IPS-18c (cell line): ENCODE data around the gene BCL7C.
"Not testable (repeated sequence)": the region's sequence is repeated elsewhere in the genome, so short reads cannot be mapped to it uniquely, and the experiment has no call there.

ENCODE experiments used
- H3K4me3 ChIP-seq: 2 replicates; pipeline ENCODE4 v1.7.0; 2013; ENCODE audit warnings: low read depth, mild to moderate bottlenecking, low read length, moderate library complexity; ENCODE audit not compliant: insufficient read depth
- H3K9me3 ChIP-seq: one replicate; pipeline ENCODE4 v1.6.1; 2013; ENCODE audit warnings: mild to moderate bottlenecking, low read length, moderate library complexity; ENCODE audit not compliant: control insufficient read depth, insufficient read depth

Gene BCL7C

DNA sequence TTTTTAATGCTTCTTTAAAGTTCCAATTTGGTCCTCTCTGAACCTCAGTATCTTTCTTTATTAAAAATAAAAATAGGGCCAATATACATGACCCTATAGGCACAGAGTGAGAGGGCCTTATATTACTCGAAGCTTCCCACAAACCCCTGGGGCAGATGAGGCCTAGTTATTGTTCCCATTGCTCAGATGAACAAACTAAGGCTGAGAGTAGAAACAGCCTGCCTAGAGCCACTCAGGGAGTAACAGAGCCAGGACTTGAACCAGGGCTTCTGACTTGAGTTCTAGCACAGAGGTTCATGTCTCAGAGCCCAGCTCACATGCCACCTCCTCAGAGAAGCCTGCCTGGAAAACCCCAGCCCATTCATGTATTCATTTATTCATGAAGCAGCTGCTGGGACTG, 7.7 kb downstream of the BCL7C start:
- Histone ChIP-seq H3K4me3 (no peak overlapping the region), H3K9me3 (no peaks in the 10 kb centered on the region)

- Histone ChIP-seq H3K9me3 (no peaks in the 10 kb centered on the region), H3K4me3 (no peak overlapping the region)
Observed at GRCh38 chr16:30885196-30885595, 8.7 kb downstream of the BCL7C start.

DNA sequence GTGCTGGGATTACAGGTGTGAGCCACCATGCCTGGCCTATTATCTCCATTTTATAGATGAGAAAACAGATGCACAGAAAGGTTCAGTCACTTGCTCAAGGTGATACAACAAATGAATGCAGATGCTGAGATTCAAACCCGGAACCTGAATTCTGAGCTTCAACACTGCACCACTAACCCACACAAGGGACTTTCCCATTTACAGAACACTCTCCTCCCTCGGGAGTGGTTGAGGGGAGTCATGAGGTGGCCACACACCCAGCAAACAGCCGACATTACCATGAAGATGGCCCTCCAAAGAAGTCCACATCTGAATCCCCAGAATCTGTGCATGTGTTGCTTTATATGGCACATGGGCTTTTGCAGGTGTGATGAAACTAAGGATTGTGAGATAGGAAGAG, 9.1 kb downstream of the BCL7C start:
- Histone ChIP-seq H3K4me3 (no peak overlapping the region), H3K9me3 (no peaks in the 10 kb centered on the region)

DNA sequence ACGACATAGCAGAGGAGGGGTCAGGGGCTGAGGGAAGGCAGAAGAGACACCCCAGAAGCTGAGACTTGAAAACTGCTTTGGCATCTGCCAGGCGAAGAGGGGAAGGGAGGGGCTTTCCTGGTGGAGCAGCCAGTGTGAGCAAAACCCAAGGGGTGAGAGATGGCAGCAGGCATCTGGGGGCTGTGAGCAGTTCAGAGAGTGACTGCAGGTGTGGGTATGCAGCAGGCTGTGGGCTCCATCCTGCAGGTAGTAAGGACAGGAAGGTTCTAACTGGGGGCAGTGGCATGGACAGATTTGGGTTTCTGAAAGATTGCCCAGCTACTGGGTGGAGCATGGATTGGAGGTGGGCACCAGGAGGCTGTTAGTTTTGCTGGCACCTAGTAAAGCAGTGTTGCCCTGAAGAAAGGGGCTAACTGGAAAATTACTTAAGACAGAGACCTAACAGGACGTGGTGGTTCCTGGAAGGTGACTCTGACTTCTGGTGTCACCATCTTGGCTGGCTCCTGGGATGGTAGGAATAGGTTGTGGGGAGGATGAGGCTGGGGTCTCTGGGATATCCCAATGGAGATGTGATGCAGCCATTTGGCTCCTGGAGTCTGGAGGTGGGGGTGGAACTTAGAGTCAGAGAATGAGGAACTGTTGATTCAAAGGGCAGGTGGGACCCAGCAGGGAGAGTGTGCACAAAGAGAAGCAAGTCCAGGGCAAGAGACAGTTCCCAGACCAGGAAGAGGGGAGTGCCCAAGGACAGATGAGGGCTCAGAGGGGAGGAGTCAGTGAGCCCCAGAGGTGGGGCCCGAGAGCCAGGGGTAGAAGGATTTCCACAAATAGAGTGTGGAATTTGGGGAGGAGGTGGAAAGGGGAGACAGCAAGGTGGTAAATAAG, 11.2 kb downstream of the BCL7C start:
- Histone ChIP-seq H3K9me3 (no peaks in the 10 kb centered on the region), H3K4me3 (no peak overlapping the region)

- peak overlapping the region; percentile 86 for H3K4me3 ChIP-seq
Observed at GRCh38 chr16:30876867-30877266, 17.0 kb downstream of the BCL7C start.

DNA sequence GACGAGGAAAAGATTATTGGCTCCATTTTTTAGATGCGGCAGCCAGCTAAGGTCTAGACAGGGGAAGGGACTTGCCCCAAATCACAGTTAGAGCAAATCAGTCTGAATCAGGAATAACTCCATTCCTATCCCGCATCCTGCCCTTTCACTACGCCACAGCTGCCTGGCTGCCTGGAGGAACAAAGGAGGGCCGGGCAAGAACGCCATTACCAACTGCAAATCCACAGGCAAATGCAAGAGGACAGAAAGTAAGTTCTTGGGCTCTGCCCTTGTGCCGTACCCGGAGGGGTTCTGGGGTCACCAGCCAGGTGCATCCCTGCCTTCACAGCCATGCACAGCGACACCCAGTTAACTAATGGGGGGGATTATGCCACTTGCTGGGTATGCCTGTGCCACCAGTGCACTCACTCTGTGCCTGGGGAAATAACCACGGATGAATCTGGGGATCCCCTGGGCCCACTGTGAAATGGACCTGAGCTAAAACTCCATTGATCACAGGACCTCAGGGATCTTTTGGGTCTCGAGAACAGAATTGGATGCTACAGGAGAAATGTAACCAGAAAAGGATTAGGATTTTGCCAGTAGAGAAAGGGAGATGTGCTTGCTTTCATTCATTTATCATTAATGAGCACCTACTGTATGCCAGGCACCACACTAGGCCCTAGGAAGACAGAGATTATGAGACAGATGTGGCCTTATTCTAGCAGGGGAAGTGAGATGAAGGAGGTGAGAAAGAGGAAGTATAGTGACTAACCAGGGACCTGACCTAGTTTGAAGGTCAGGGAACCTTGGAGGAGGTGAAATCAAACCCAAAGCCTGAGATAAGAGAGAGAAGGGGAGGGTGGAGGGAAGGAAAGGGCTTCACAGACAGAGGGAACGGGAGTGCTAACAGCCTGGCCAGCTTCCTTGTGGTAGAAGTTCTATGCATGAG, 17.7 kb downstream of the BCL7C start:
- Histone ChIP-seq H3K4me3 (peak overlapping the region; percentile 86), H3K9me3 (no peaks in the 10 kb centered on the region)

More at GRCh38 chr16:30876867-30877266, 17.0 kb downstream of the BCL7C start:
- no peaks in the 10 kb centered on the region for H3K9me3 ChIP-seq

- H3K4me3 ChIP-seq = peak overlapping the region; percentile 86
Observed at GRCh38 chr16:30874821-30875717, 18.8 kb downstream of the BCL7C start.

DNA sequence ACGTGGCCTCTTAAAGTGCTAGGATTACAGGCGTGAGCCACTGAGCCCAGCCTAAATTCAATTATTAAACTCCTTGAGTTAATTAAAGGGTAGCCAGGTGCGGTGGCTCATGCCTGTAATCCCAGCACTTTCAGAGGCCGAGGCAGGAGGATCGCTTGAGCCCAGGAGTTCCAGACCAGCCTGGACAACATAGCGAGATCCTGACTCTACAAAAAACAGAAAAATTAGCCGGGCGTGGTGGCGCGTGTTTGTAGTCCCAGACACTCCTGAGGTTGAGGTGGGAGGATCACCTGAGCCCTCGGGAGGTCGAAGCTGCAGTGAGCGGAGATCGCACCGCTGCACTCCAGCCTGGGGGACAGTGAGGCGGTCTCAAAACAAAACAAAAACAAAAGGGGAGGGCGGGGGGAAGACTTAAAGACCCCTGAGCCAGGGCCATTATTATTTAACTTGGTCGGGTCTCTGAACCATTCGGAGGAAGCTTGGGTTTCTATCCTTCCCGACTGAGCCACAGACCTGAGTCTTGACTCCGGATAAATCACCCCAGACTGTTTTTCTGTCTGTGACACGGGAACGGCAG, 19.5 kb downstream of the BCL7C start:
- Histone ChIP-seq H3K9me3 (no peaks in the 10 kb centered on the region), H3K4me3 (peak overlapping the region; percentile 86)

More at GRCh38 chr16:30874821-30875717, 18.8 kb downstream of the BCL7C start:
- no peaks in the 10 kb centered on the region for H3K9me3 ChIP-seq

GRCh38 chr16:30870904-30871303, 23.0 kb downstream of the BCL7C start:
- H3K4me3 ChIP-seq = no peak overlapping the region
- H3K9me3 ChIP-seq = no peaks in the 10 kb centered on the region

DNA sequence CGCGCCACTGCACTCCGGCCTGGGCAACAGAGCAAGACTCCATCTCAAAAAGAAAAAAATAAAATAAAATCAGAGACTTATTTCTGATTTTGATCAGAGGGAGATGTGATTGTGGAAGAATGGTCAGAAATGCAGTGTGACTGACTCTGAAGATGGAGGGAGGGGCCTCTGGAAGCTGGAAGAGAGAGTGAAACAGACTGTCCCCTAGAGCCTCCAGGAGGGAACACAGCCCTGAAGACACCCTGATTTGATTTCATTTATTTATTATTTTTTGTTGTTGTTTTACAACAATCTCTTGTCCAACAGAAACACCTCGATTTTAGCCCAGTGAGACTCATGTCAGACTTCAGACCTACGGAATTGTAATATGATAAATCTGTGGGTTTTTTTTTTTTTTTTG, 26.1 kb downstream of the BCL7C start:
- H3K4me3 ChIP-seq = no peak overlapping the region
- no peaks in the 10 kb centered on the region for H3K9me3 ChIP-seq

DNA sequence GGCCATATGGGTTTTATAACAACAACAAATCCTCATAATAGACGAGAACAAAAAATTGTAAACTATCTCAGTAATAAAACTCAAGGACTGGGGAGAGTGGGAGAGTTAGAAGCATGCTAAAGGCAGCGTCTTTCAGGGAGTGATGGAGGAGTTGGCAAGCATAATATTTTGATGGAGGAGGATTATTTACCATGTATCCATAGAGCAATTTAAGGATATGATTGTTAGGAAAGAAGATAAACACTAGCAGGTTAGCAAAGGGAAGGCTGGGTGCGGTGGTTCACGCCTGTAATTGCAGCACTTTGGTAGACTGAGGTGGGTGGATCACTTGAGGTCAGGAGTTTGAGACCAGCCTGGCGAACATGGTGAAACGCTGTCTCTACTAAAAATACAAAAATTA, 27.8 kb downstream of the BCL7C start:
- H3K9me3 ChIP-seq = no peaks in the 10 kb centered on the region
- H3K4me3 ChIP-seq = no peak overlapping the region

- not testable (repeated sequence) for H3K4me3 ChIP-seq, H3K9me3 ChIP-seq
Observed at GRCh38 chr16:30863178-30863577, 30.7 kb downstream of the BCL7C start.

DNA sequence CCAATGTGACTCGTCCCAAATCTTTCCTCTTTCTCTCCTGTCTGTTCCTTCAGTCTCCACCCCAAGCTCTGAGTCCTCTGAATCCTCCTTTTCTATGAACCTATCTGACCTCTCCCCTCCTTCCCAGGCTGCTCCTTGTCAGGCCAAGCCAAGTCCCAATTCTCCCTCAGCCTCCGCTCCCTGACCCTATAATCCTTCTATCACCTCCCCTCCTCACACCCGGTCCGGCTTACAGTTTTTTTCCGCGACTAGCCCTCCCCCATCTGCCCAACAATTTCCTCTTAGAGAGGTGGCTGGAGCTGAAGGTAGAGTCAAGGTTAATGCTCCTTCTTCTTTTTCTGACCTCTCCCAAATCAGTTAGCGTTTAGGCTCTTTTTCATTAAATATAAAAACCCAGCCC, 33.1 kb downstream of the BCL7C start:
- H3K4me3 ChIP-seq = not testable (repeated sequence)

DNA sequence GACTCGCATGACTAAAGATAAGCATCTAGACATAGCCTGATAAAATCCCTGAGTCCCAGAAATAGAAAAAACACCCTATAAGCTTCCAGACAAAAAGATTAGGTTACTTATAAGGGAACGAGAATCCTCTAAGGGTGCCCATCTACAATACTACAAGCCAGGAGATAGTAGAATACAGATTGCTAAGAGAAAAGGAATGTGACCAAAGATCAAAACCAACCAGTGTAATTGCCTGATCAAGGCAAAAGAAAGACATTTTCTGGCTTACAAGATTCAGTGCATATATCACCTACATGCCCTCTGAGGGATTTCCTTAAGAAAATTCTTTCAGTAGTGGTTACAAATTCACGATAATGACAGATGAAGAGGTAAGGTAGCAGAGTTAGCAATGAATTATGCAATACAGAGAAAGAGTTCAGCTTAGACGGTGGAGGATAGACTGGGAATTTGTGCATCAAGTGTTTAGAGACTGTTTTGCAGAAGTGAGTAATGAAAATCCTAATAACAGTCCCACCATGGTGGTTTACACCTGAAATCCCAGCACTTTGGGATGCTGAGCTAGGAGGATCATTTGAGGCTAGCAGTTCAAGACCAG, 35.0 kb downstream of the BCL7C start:
- Histone ChIP-seq H3K4me3 (no peak overlapping the region), H3K9me3 (no peaks in the 10 kb centered on the region)

More for the DNA sequence above, 33.1 kb downstream of the BCL7C start:
- H3K9me3 ChIP-seq = not testable (repeated sequence)

- H3K4me3 ChIP-seq = no peak overlapping the region
- no peaks in the 10 kb centered on the region for H3K9me3 ChIP-seq
Observed at GRCh38 chr16:30858111-30858495, 35.8 kb downstream of the BCL7C start.

GRCh38 chr16:30853758-30854157, 40.1 kb downstream of the BCL7C start:
- no peaks in the 10 kb centered on the region for H3K9me3 ChIP-seq
- no peak overlapping the region for H3K4me3 ChIP-seq
